Left lung (tissue), 10 donors: Measurements from ENCODE around the gene SUPT3H. TPM values are rescaled to one million over a fixed set of nuclear protein-coding genes. Genes with fewer than 3 reads are reported as not detected.

ENCODE experiments used
- ATAC-seq: fragments of 200-7000 bp; cut with Tn5 transposase; one replicate; pipeline ENCODE4 v1.9.1; 2020; ENCODE audit warnings: moderate library complexity
- DNase-seq, 4 donors: peaks; one replicate each; pipeline ENCODE4 v3.0.0-alpha.2; 2013 to 2020
- H3K27ac ChIP-seq, 2 donors: fragments of 200-600 bp; sonication (generic) in 1 of 2; one replicate each; pipeline versions ENCODE4 v1.5.0 to v1.8.0; 2020 to 2021
- H3K27me3 ChIP-seq, 2 donors: fragments of 200-600 bp; sonication (generic) in 1 of 2; one replicate each; pipeline versions ENCODE4 v1.5.0 to v1.8.0; 2020 to 2021
- H3K36me3 ChIP-seq, 2 donors: fragments of 200-600 bp; sonication (generic) in 1 of 2; one replicate each; pipeline versions ENCODE4 v1.5.0 to v1.8.0; 2020 to 2021
- H3K4me1 ChIP-seq, 2 donors: fragments of 200-600 bp; one replicate each; pipeline ENCODE4 v1.8.0; 2021
- H3K4me3 ChIP-seq, 2 donors: fragments of 200-600 bp; sonication (generic) in 1 of 2; one replicate each; pipeline versions ENCODE4 v1.5.0 to v1.8.0; 2020 to 2021; ENCODE audit warnings: mild to moderate bottlenecking in 1 of 2
- H3K9me3 ChIP-seq, 2 donors: fragments of 200-600 bp; sonication (generic) in 1 of 2; one replicate each; pipeline versions ENCODE4 v1.5.0 to v1.8.0; 2020 to 2021
- intact Hi-C, 2 donors: fragments of 100-400 bp; cut with DNase I; formaldehyde crosslinking; loops; one replicate each; pipeline versions ENCODE4 v1.11.2 to v1.14.2; 2022
- polyA plus RNA-seq, 6 donors: library from polyadenylated mRNA; unstranded; fragments of 120-200 nt; gene quantifications; one replicate each; pipeline ENCODE4 v1.2.1, GENCODE V29; 2013; ENCODE audit not compliant: insufficient read length in 6 of 6
- total RNA-seq, 2 donors: library from RNA; stranded (reverse); fragmentation: NEBNext Ultra II Directional; extraction: Animal tissue kit (Norgen Biotek cat#: 25700); gene quantifications; one replicate each; pipeline ENCODE4 v1.2.1, GENCODE V29; 2021
- TF ChIP-seq, protein P1 (sequence below), 2 donors: fragments of 200-600 bp; sonication (generic) in 1 of 2; IDR thresholded peaks; one replicate each; pipeline versions ENCODE4 v1.5.0 to v1.8.0; 2021; ENCODE audit warnings: antibody characterized with exemption in 2 of 2
- donor health status: DM: no; HTN: yes; CAD: no.
- donor health status: DM: no; HTN: no; CAD: no.

Gene SUPT3H
- total and polyA plus RNA-seq, 8 donors: 4.7 to 33.0 (median 26.2) TPM

DNA sequence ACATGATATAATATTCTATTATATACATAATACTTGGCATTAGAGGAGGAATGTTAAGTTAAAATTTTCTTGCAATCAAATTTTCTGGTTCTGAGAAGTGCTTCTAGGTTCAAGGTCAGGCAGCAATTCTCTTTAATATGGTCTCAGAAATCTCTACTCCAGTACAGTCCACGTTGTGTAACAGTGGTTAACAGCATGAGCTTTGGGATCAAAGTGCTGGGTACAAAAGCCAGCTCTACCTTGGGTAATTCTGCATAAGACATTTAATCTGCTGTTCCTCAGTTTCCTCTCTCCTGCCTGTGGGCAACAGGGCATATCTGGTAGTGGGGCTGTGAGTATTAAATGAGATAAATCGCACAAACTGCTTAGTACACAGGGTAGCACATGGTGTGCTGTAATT lies 552.5 kb downstream of the SUPT3H start:
- DNase-seq (no peak), ATAC-seq (no peak)
- H3K9me3 ChIP-seq: no peaks in the 10 kb centered on the region
- intact Hi-C loops: no loop called here
- H3K4me3 ChIP-seq: no peak overlapping the region
- no peaks in the 10 kb centered on the region for H3K27me3 ChIP-seq
- TF ChIP-seq, protein P1, sequence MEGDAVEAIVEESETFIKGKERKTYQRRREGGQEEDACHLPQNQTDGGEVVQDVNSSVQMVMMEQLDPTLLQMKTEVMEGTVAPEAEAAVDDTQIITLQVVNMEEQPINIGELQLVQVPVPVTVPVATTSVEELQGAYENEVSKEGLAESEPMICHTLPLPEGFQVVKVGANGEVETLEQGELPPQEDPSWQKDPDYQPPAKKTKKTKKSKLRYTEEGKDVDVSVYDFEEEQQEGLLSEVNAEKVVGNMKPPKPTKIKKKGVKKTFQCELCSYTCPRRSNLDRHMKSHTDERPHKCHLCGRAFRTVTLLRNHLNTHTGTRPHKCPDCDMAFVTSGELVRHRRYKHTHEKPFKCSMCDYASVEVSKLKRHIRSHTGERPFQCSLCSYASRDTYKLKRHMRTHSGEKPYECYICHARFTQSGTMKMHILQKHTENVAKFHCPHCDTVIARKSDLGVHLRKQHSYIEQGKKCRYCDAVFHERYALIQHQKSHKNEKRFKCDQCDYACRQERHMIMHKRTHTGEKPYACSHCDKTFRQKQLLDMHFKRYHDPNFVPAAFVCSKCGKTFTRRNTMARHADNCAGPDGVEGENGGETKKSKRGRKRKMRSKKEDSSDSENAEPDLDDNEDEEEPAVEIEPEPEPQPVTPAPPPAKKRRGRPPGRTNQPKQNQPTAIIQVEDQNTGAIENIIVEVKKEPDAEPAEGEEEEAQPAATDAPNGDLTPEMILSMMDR (IDR thresholded peaks at IDR 0.05): no peak
- no peak overlapping the region for H3K27ac ChIP-seq
- H3K36me3 ChIP-seq: no peaks in the 10 kb centered on the region
- peaks cover 0 to 3% of the 10 kb centered on the region in 2 donors for H3K4me1 ChIP-seq

DNA sequence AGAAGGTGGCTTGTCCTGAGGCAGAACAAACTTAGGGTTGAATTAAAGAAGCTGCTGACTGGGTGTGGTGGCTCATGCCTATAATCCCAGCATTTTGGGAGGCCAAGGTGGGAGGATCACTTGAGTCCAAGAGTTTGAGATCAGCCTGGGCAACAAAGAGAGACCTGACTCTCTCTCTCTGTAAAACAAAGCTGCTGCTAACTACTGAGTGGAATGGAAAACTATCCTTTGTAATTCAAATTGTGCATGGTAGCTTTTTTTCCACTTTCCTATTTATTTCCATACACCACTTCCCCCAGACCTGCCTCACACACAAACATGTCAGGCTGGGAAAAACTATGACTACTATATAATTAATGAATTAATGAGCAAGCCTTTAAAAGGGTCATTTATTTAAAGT lies 553.2 kb downstream of the SUPT3H start:
- no peak for DNase-seq
- Histone ChIP-seq H3K4me3 (no peak overlapping the region), H3K9me3 (no peaks in the 10 kb centered on the region), H3K4me1 (no peaks in the 10 kb centered on the region), H3K27ac (no peak overlapping the region), H3K36me3 (no peaks in the 10 kb centered on the region), H3K27me3 (no peaks in the 10 kb centered on the region)
- TF ChIP-seq, protein P1 (IDR thresholded peaks at IDR 0.05): no peak
- intact Hi-C loops: no loop called here
- no peak for ATAC-seq

DNA sequence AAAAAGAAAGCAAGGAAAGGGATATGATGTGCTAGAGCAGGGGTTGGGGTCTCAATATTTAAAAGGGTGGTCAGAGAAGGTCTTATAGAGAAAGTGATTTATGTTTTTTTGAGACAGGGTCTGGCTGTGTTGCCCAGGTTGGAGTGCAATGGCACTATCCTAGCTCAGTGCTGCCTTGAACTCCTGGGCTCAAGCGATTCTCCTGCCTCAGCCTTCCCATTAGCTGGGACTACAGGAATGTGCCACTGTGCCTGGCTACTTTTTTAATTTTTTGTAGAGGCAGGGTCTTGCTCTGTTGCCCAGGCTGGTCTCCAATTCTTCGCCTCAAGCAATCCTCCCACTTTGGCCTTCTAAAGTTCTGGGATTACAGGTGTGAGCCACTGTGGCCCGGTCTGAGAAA lies 557.0 kb downstream of the SUPT3H start:
- DNase-seq (no peak), ATAC-seq (no peak)
- intact Hi-C loops: no loop called here
- H3K36me3 ChIP-seq: no peaks in the 10 kb centered on the region
- H3K4me1 ChIP-seq: no peaks in the 10 kb centered on the region
- no peaks in the 10 kb centered on the region for H3K27me3 ChIP-seq
- H3K4me3 ChIP-seq: no peak overlapping the region
- H3K9me3 ChIP-seq: no peaks in the 10 kb centered on the region
- no peak overlapping the region for H3K27ac ChIP-seq
- TF ChIP-seq, protein P1 (IDR thresholded peaks at IDR 0.05): no peak

GRCh38 chr6:44820321-44820720 lies 557.4 kb downstream of the SUPT3H start:
- intact Hi-C loops: no loop called here
- no peak overlapping the region for H3K4me3 ChIP-seq
- TF ChIP-seq, protein P1 (IDR thresholded peaks at IDR 0.05): no peak
- no peaks in the 10 kb centered on the region for H3K4me1 ChIP-seq
- ATAC-seq (no peak), DNase-seq (no peak)
- H3K27me3 ChIP-seq: no peaks in the 10 kb centered on the region
- H3K9me3 ChIP-seq: no peaks in the 10 kb centered on the region
- H3K27ac ChIP-seq: no peak overlapping the region
- no peaks in the 10 kb centered on the region for H3K36me3 ChIP-seq

- Histone ChIP-seq H3K4me3 (no peak overlapping the region), H3K27ac (no peak overlapping the region), H3K4me1 (no peaks in the 10 kb centered on the region), H3K9me3 (no peaks in the 10 kb centered on the region), H3K27me3 (no peaks in the 10 kb centered on the region), H3K36me3 (no peaks in the 10 kb centered on the region)
- no peak for DNase-seq
- no peak for ATAC-seq
- TF ChIP-seq, protein P1 (IDR thresholded peaks at IDR 0.05): no peak
- intact Hi-C loops: no loop called here
Measured at GRCh38 chr6:44811456-44811855, 566.3 kb downstream of the SUPT3H start.
